CD14-positive monocyte (primary cell): ENCODE measurements around the gene KANSL3. TPM values are rescaled to one million over a fixed set of nuclear protein-coding genes. Genes with fewer than 3 reads are reported as not detected.
"Not testable (repeated sequence)": the region's sequence is repeated elsewhere in the genome, so short reads cannot be mapped to it uniquely, and the experiment has no call there.

Experiments
- DNase-seq, 3 donors: peaks; one replicate each; pipeline ENCODE4 v3.0.0-alpha.2; 2011 to 2022
- H2AFZ ChIP-seq: 2 replicates; pipeline ENCODE4 v1.6.0; 2012; ENCODE audit warnings: mild to moderate bottlenecking, low read depth, low read length, inconsistent platforms; ENCODE audit not compliant: insufficient read depth, poor library complexity, severe bottlenecking
- H3K27ac ChIP-seq, 2 donors: 1 replicate in 1 of 2; 2 replicates in 1 of 2; pipeline ENCODE4 v1.5.1; 2012 to 2013; ENCODE audit warnings: low read length in 2 of 2, control low read depth in 1 of 2, inconsistent platforms in 1 of 2, low read depth in 1 of 2, mild to moderate bottlenecking in 1 of 2
- H3K27me3 ChIP-seq, 2 donors: one replicate each; pipeline versions ENCODE4 v1.6.0 to v1.6.1; 2011 to 2013; ENCODE audit warnings: low read length in 2 of 2; ENCODE audit not compliant: control insufficient read depth in 2 of 2, insufficient read depth in 2 of 2
- H3K36me3 ChIP-seq, 2 donors: replicated peaks in 1 of 2; 1 replicate in 1 of 2; 2 replicates in 1 of 2; pipeline versions ENCODE4 v1.5.1 to v1.6.1; 2012 to 2013; ENCODE audit warnings: low read length in 2 of 2, control low read depth in 1 of 2, inconsistent platforms in 1 of 2, mild to moderate bottlenecking in 1 of 2; ENCODE audit not compliant: insufficient read depth in 2 of 2, control insufficient read depth in 1 of 2
- H3K4me1 ChIP-seq, 2 donors: 1 replicate in 1 of 2; 2 replicates in 1 of 2; pipeline versions ENCODE4 v1.5.1 to v1.6.1; 2012 to 2013; ENCODE audit warnings: low read length in 2 of 2, control low read depth in 1 of 2, inconsistent platforms in 1 of 2, mild to moderate bottlenecking in 1 of 2, moderate library complexity in 1 of 2; ENCODE audit not compliant: insufficient read depth in 2 of 2, control insufficient read depth in 1 of 2
- H3K4me2 ChIP-seq: replicated peaks from 2 replicates; pipeline ENCODE3; 2012; ENCODE audit warnings: low read length, moderate library complexity, mild to moderate bottlenecking; ENCODE audit not compliant: poor library complexity, severe bottlenecking; ENCODE audit errors: extremely low read depth
- H3K4me3 ChIP-seq, 3 experiments: fragments of 200-600 bp in 1 of 3; sonication (generic) in 1 of 3; replicated peaks in 1 of 3; 1 replicate in 2 of 3; 2 replicates in 1 of 3; pipeline ENCODE4 v1.5.1; 2011 to 2013; ENCODE audit warnings: low read length in 3 of 3, mild to moderate bottlenecking in 3 of 3, control low read depth in 2 of 3, low read depth in 2 of 3, inconsistent platforms in 1 of 3, moderate library complexity in 1 of 3
- H3K79me2 ChIP-seq: 2 replicates; pipeline ENCODE4 v1.6.0; 2012; ENCODE audit warnings: mild to moderate bottlenecking, control low read depth, inconsistent platforms, low read length, moderate library complexity; ENCODE audit not compliant: insufficient read depth
- H3K9ac ChIP-seq: 2 replicates; pipeline ENCODE4 v1.6.0; 2017; ENCODE audit warnings: low read length, mild to moderate bottlenecking; ENCODE audit not compliant: insufficient read depth, poor library complexity, severe bottlenecking
- H3K9me3 ChIP-seq, 2 donors: replicated peaks in 1 of 2; 1 replicate in 1 of 2; 2 replicates in 1 of 2; pipeline versions ENCODE4 v1.5.1 to v1.6.1; 2012 to 2013; ENCODE audit warnings: low read length in 2 of 2, control low read depth in 1 of 2; ENCODE audit not compliant: control insufficient read depth in 1 of 2, insufficient read depth in 1 of 2
- H4K20me1 ChIP-seq: 2 replicates; pipeline ENCODE4 v1.6.0; 2012; ENCODE audit warnings: mild to moderate bottlenecking, low read length, control low read depth, moderate library complexity; ENCODE audit not compliant: insufficient read depth
- H3K27ac Mint-ChIP-seq, 7 donors: one replicate each; pipeline ENCODE4 v1.8.0; 2020; ENCODE audit warnings: mild to moderate bottlenecking in 7 of 7, mixed read lengths in 7 of 7, moderate library complexity in 6 of 7, inconsistent platforms in 2 of 7
- H3K27me3 Mint-ChIP-seq, 3 donors: one replicate each; pipeline ENCODE4 v1.8.0; 2021 to 2022; ENCODE audit warnings: low read depth in 3 of 3, mild to moderate bottlenecking in 3 of 3, mixed read lengths in 3 of 3, moderate library complexity in 3 of 3, inconsistent platforms in 1 of 3
- H3K36me3 Mint-ChIP-seq, 2 donors: one replicate each; pipeline ENCODE4 v1.8.0; 2020; ENCODE audit warnings: mixed read lengths in 2 of 2, inconsistent platforms in 1 of 2, mild to moderate bottlenecking in 1 of 2
- H3K4me1 Mint-ChIP-seq: one replicate; pipeline ENCODE4 v1.8.0; 2020; ENCODE audit warnings: mild to moderate bottlenecking, mixed read lengths
- H3K4me3 Mint-ChIP-seq, 2 donors: one replicate each; pipeline ENCODE4 v1.8.0; 2020; ENCODE audit warnings: mild to moderate bottlenecking in 2 of 2, mixed read lengths in 2 of 2, moderate library complexity in 1 of 2
- H3K9me3 Mint-ChIP-seq, 7 donors: one replicate each; pipeline ENCODE4 v1.8.0; 2020 to 2022; ENCODE audit warnings: mixed read lengths in 7 of 7, mild to moderate bottlenecking in 6 of 7, moderate library complexity in 6 of 7, inconsistent platforms in 2 of 7
- CTCF ChIP-seq: fragments of 200-600 bp; IDR thresholded peaks from one replicate; pipeline ENCODE4 v1.8.0; 2022; ENCODE audit warnings: antibody characterized with exemption, mild to moderate bottlenecking
- WGBS: methylation state at CpG from one replicate; pipeline ENCODE4 v1.1.5; 2013; ENCODE audit warnings: missing lambda C conversion rate; ENCODE audit not compliant: insufficient coverage; 5-methylcytosine and 5-hydroxymethylcytosine counted together
- intact Hi-C, 2 donors: fragments of 100-400 bp; cut with micrococcal nuclease; formaldehyde crosslinking; loops; one replicate each; pipeline versions ENCODE4 v1.15.0 to v1.15.1; 2023
- polyA plus RNA-seq, 3 donors: library from polyadenylated mRNA; depleted of rRNA in 1 of 3; unstranded in 2 of 3; stranded (reverse) in 1 of 3; fragments of 300-500 nt in 2 of 3; fragments of >200 nt in 1 of 3; fragmentation: Illumina TruSeq in 2 of 3; gene quantifications; 1 replicate in 2 of 3; 2 replicates in 1 of 3; pipeline ENCODE4 v1.2.3, GENCODE V29; 2012 to 2021

Gene KANSL3
- polyA plus RNA-seq, 3 donors: 2.5 to 25.3 (median 7.2) TPM

- no peak for DNase-seq
- Histone ChIP-seq H3K4me3 (no peak overlapping the region), H3K9ac (no peak overlapping the region), H3K79me2 (no peaks in the 10 kb centered on the region), H3K27ac (no peak overlapping the region), H3K9me3 (no peaks in the 10 kb centered on the region), H3K36me3 (peaks cover 0 to 1% of the 10 kb centered on the region in 2 donors), H3K4me1 (peaks cover 3 to 9% of the 10 kb centered on the region in 2 donors), H3K4me2 (no peak overlapping the region), H4K20me1 (peaks cover 9% of the 10 kb centered on the region), H2AFZ (no peak overlapping the region), H3K27me3 (no peaks in the 10 kb centered on the region)
- peaks cover 2 to 11% (median 3%) of the 10 kb centered on the region in 3 donors for H3K27me3 Mint-ChIP-seq
- peak overlapping the region in 1 of 7 donors; percentile 68 for H3K27ac Mint-ChIP-seq
- peaks cover 0 to 7% (median 0%) of the 10 kb centered on the region in 7 donors for H3K9me3 Mint-ChIP-seq
- peaks cover 0 to 4% of the 10 kb centered on the region in 2 donors for H3K36me3 Mint-ChIP-seq
- peaks cover 15% of the 10 kb centered on the region for H3K4me1 Mint-ChIP-seq
- intact Hi-C loops: no loop called here
- 85% methylated on average over 6 of the region's 6 CpGs for WGBS
- no peak overlapping the region for H3K4me3 Mint-ChIP-seq
- no peak for TF ChIP-seq CTCF
These were observed 80.1 kb downstream of the KANSL3 start for GRCh38 chr2:96558061-96558460.

- H4K20me1 ChIP-seq: peaks cover 15% of the 10 kb centered on the region
- H3K36me3 ChIP-seq, H3K9me3 Mint-ChIP-seq, H3K9me3 ChIP-seq, H3K79me2 ChIP-seq, H3K27ac ChIP-seq, DNase-seq, H3K27me3 ChIP-seq, H3K9ac ChIP-seq, H3K4me3 ChIP-seq, H3K4me1 ChIP-seq, intact Hi-C loops, H3K4me2 ChIP-seq, H3K4me3 Mint-ChIP-seq, H2AFZ ChIP-seq, H3K36me3 Mint-ChIP-seq: not testable (repeated sequence)
- peaks cover 15% of the 10 kb centered on the region for H3K4me1 Mint-ChIP-seq
- H3K27ac Mint-ChIP-seq: peak overlapping the region in 6 of 7 donors; percentile 7 to 94 (median 74)
- peaks cover 2 to 14% (median 3%) of the 10 kb centered on the region in 3 donors for H3K27me3 Mint-ChIP-seq
- 100% methylated on average over 2 of the region's 6 CpGs for WGBS
These were observed 80.7 kb downstream of the KANSL3 start for GRCh38 chr2:96557421-96557820.
